ENCODE data around the gene TNFRSF18.

The TNFRSF18 gene

DNA sequence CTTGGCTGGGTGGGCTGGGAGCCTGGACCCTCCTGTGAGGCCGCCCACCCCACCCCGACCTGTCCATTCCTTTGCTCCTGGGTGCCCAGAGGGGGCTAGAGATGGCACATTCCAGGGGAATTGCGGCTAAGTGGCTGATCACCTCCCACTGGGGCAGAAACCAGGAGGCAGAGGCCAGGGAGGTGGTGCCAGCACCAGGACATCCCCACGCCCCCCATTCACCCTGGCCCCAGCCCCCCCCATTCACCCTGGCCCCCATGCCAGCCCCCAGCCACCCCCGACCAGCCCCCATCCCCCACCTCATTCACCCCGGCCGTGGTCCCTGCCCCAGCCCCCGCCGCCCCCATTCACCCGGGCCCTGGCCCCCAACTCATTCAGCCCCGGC, 33.9 kb upstream of the TNFRSF18 start:
- no peak for DNase-seq

DNA sequence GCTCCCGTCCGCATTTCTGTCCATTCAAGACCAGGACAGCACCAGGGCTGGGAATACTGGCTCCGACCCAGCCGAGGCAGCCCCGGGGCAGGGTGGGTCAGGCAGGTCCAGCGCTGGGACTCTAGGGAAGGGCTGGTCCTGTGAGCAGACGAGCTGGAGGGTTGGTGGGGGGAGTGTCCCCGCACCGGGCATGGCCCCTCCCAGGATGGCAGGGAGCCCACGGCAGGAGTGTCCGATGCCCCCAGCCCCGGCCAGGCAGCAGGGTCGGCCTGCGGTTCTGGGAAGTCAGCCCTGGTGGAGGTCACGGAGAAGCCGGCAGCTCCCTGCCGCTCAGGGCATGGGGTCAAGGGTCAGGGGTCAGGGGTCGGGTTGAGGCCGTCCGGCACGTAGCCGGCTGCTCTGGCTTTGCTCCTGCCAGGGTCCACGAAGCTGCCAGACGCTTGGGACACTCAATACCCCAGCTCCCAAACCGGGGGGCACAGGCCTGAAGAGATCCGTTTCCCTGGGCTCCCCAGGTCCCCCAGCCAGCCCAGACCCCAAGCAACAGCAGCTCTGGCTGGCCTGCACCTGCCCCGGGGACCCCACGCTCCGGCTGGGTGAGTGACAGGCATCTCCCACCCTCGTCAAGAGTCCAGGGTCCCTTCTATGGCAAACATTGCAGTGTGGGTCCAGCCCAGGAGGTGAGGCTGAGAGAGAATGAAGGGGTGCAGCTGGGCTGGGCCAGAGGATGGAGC, 33.4 kb upstream of the TNFRSF18 start:
- no peak for DNase-seq

DNA sequence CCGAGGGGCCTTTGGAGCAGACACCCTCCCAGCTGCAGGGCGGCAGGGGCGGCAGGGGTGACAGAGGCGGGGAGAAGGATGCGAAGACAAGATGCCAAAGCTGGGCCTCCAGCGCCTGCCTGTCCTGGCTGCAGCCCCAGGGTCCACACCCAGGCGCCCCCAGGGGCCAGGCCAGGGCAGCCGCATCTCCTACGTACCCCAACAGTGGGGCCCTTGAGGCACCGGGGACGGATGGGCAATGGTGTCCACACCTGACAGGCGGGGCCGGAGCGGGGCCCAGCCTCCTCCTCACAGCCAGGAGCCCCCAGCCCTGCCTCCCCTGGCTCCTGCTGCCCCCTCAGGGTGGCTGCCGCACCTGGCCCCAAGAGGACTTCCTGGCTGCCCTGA, 32.8 kb upstream of the TNFRSF18 start:
- no peak for DNase-seq

DNA sequence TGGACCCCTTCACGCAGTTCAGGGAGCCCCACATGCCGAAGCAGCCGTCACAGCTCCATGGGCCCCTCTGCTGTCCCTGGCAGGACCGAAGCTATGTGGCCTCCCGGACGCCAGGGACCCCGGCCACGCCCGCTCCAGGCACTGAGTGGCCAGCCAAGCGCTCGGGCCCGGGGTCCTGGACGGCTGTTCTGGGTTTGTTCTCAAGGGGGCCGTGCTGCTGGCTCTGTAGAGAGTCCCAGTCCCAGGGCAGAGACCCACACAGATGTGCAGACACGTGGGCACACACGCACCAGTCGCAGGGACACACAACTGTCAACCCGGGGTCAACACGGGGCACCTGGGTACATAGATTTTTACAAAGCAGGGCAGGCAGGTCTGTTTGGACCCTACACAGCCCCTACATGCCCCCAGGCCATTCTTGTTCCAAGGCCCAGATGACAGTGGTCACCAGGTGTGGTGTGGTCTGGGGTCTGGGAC, 32.3 kb upstream of the TNFRSF18 start:
- DNase-seq = no peak

DNA sequence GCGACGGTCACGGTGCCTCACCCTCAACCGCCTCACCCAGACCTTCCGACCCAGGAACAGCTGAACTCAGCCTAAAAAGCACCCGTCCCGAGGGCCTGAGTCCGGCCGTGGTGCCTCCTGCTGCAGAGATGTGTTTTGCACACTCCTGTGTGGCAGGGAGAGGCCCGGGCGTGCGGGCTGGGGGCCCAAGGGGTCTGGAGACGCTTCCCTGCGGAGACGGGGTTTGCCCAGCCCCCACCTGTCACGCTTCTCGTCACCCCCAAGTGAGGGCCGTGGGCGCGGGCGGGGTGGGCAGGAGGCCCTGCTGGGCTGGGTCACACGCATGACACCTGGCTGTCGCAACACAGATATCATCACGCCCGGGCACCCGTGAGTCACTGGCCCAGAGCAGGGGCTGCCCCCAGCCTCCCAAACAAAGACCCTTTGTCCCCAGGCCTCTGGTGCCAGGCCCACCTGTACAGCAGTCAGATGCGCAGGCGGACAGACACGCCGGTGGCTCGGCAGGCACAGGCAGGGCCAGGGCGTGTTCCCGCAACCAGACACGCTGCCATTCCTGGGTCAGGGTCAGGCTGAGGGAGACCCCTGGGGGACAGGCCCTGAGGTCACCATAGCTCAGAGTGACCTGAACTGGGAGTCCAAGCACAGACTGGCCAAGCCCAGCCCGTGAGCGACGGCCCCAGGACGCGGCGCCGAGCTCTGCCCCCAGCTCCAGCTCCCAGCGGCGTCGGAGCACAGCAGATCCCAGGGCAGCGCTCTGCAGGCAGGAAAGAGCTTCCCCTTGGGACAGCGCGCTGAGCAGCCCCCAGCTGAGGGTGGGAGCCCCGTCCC, 31.7 kb upstream of the TNFRSF18 start:
- no peak for DNase-seq

DNA sequence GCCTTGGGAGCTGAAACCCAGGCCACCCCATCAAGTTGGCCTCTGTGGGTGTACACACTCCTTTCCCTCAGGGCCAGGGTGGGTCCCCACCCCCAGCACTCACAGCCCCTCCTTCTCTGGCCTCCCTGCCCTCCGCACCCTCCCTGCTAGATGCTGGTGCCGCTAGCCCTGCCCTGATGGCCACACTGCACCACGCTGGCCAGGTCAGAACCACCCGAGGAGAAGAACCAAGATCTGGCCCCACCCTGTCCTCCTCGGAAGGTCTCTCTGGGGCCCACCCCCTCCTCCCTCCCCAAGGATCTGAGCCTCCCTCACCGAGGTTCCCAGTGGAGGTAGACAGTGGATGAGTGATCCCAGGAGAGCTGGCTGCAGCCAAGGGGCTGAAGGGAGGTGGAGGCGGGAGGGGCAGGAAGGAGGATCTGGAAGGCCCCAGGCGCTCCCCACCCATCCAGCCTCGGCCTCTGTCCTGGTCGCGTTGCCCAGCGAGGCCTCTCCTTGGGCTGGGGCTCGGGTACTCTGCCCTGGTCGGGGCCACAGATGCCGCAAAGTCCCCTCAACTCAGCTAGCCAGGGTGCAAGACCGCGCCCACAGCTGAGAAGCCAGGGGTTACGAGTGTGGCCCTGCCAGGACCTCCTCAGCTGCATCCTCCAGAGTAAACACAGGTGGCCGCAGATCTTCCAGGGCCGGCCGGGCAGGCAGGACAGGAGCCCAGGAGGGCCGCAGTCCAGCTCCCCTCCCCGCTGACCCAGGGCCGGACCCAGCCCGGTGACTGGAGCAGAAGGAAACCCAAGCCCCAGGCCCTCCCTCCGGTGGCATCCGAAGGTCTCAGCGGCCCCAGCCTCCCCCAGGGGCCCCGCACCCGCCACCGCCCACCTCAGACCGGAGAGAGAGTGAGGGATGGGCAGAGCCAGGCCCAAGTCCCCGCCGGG, 30.8 kb upstream of the TNFRSF18 start:
- DNase-seq = no peak

DNA sequence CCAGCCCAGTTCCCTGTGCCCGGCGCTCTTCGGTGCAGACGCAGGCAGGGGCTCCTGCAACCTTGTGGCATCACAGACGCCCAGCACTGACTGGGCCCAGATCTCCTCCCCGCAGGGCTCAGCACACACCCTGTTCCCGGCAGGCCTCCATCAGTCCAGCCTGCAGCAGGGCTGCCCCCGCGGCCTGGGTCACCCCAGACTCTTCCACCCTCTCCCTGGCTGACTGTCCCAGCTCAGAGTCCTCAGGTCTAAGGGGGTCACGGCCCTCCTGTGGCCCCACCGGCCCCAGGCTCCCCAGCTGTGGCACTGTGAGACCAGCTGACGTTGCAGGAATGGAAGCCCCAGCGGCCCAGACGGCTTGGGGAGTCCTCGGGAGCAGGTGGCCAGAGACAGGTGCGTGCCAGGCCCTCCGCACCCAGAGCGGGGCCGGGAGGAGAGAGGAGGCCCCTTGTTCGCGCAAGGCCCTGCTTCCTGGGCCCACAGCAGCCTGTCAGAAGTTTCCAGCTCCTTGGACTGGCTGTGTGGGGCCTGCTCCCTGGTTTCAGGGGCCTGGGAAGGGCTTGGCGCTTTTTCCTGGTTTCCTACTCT, 29.9 kb upstream of the TNFRSF18 start:
- DNase-seq = no peak

DNA sequence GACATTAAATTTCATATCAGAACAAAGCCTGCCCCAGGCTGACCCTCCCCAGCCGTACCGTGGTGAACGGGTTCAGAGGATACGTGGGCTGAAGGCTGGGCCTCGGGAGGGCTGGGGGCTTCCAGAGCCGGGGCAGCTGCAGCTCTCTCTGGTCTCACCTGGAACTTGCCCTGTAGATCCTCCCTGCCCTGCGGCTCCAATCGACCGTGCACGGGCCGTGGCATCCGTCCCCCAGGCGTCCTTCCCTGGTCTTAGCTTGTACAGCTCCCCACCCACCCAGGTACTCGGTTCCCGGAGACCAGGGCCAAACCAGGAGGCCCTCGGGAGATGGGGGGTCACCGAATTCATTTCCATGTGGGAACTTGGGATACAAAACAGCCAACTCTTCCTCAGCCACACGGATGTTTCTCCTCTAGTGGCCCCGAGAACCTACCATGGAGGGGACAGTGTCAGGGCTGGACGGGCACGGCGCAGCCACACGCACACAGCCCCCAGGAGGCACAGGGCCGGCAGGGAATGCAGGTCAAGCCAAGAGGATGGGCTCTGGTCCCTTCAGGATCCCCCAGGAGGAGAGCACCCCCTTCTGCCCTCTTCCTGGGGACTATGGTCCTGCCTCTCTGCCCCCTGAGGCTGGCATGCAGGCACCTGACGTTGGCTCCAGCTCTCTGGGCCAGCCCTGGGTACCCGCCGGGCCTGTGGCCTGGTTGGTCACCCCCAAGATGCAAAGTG, 28.8 kb upstream of the TNFRSF18 start:
- no peak for DNase-seq

DNA sequence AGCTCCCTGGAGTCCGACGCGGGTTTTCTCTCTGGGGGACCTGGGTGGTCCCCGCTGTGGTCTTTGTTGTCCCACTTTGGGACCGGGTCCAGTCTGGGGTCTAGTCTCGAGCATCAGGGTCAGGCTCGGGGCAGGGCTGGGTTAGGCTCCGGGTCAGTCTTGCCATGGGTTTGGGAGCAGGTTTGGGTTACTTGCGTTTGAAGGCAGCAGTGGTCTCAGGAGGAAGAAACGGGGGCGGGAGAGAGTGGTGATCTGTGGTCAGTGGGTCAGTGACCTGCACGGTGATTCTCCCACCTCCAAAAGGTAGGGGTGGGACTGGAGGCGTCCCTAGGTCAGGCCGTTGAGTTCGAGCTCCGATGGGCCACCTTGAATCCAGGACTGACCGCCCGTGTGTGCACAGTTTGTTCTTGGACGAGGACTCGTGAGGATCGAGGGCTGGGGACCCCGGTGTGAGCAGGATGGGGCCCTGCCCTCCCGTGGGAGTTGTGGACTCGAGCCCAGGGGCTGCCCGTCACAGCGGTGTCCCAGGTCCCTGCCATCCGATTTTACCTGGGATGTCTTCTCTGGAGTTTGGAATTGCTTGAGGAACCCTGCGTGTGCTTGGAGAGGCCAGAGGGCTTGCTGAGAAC, 27.9 kb upstream of the TNFRSF18 start:
- DNase-seq = no peak

DNA sequence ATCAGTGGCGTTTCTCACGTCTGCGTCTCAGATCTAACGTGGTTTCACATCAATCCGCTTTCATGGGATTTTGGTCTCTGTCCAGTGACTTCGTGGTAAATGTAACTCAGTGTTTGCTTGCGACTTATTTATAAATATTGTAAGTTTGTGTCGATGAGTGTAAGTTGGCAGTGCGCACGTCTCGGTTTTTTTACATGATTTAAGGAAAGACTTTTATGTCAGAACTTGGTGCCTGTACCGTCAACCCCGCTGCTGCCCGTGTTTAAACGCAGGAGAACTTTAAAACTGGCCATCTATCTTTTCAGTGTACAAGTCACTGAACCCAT, 27.1 kb upstream of the TNFRSF18 start:
- DNase-seq = no peak

DNA sequence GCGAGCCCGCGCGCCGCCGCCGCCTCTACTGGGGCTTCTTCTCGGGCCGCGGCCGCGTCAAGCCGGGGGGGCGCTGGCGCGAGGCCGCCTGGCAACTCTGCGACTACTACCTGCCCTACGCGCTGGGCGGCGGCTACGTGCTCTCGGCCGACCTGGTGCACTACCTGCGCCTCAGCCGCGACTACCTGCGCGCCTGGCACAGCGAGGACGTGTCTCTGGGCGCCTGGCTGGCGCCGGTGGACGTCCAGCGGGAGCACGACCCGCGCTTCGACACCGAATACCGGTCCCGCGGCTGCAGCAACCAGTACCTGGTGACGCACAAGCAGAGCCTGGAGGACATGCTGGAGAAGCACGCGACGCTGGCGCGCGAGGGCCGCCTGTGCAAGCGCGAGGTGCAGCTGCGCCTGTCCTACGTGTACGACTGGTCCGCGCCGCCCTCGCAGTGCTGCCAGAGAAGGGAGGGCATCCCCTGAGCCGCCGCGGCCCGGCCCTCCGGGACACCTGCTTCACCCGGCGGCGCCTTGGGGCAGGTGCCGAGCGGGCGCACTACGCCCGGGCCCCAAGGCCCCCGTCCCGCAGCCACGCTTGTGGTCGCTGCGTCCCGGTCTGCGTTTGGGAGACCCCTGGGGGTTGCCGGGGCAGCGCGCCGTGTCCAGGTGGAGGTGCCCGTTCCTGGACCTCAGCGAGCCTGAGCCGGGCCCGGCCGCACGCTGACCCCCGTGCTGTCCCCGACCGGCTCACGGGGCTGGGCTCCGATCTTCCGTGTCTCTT, 26.6 kb upstream of the TNFRSF18 start:
- DNase-seq = peak in 1 of 2 donors; percentile 22

DNA sequence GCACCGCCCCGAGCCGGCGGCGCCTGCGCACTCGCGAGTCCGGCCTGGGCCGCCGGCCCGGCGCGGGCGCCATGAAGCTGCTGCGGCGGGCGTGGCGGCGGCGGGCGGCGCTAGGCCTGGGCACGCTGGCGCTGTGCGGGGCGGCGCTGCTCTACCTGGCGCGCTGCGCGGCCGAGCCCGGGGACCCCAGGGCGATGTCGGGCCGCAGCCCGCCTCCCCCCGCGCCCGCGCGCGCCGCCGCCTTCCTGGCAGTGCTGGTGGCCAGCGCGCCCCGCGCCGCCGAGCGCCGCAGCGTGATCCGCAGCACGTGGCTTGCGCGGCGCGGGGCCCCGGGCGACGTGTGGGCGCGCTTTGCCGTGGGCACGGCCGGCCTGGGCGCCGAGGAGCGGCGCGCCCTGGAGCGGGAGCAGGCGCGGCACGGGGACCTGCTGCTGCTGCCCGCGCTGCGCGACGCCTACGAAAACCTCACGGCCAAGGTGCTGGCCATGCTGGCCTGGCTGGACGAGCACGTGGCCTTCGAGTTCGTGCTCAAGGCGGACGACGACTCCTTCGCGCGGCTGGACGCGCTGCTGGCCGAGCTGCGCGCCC, 25.9 kb upstream of the TNFRSF18 start, which contains the start of gene B3GALT6:
B3GALT6 (plus strand) TSS at position 30 of the 588 bp plus-strand sequence; CDS start at position 72, 42 bp downstream.
- DNase-seq = peak in 1 of 2 donors; percentile 49

DNA sequence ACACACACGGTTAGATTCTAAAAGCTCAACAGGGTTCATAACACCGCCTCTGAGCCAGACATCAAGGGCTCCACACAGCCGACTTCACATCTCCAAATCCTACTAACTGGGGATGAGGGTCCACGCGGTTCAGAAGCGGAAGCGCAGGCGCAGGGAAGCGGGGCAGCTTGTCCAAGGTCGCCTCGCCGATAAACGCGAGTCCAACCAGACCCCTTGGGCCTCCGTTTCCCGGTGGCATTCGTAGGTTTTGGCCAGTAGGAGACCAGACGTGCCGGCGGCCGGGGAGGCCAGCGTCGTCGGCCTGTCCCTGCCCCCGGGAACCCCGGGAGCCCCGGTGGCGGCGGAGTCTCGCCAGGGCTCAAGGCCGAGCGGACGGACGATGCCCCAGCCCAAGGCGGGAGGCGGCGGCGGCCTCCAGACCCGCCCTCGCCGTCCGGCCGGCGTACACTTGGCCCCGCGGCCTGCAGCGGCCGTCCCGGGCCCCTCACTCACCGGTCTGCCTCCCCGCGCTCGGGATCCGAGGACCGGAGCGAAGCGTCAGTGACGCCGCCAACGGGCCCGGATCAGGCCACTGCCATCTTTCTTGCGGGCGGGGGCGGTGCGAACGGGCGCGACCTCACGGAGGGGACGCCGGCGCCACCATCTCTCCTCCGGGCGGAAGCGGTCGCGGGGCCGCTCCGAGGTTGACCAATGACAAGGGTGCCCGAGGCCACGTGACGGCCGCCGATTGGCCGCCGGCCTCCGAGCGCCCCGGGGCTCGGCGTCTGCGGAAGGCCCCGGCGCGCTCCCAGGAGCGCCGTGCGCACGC, 25.2 kb upstream of the TNFRSF18 start, which contains the start of gene SDF4:
SDF4 (minus strand) TSS at position 602 of the 808 bp plus-strand sequence. CDS start 3,229 bp downstream, outside the sequence.
- DNase-seq = peak; percentile 95 to 97

DNA sequence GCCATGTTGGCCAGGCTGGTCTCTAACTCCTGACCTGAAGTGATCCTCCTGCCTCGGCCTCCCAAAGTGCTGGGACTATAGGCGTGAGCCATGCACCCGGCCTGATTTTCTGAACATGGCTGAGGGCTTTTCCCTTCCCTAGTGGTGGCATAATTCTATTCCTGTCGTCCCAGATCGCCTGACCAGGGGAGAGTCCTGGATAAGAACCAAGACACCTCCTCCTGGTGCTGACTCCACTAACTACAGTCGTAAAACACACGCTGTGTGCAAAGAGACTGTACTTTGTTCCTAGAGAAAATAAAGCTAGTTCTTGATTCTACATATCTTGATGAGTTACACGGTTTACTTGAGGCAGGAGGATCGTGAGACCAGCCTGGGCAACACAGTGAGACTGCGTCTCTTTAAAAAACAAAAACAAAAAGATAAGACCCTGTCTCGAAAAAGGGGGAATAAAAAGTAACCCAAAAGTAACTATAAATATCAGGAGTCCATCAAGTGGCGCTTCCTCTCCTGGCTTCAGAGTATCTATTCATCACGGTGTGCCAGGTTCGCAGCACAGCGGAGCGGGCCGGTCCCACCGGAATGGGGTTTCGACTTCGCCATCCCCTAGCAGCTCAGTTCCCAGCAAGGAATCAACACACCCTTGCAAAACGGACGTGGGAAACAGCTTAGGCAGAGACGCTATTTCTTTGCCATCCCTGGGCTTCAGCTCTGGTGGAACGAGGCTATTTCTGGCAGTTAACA, 24.4 kb upstream of the TNFRSF18 start:
- no peak for DNase-seq

DNA sequence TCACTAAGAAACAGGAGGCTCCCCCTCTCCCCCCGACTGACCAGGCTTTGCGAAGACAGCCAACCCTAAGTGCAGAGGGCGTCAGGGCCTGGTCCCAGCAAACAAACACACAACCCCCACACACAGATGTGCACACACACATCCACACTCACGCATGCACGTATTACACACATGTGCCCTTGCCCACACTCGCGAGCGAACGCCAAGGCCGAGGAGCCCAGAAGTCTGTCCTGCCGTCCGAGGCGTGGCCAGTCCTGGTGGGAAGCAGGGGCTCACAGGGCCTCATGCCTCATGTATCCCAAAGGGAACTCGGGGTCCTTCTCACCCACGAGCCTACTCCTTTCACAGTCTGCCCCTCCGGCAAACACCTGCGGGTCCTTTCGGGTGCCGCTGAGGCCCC, 23.4 kb upstream of the TNFRSF18 start:
- DNase-seq = no peak

DNA sequence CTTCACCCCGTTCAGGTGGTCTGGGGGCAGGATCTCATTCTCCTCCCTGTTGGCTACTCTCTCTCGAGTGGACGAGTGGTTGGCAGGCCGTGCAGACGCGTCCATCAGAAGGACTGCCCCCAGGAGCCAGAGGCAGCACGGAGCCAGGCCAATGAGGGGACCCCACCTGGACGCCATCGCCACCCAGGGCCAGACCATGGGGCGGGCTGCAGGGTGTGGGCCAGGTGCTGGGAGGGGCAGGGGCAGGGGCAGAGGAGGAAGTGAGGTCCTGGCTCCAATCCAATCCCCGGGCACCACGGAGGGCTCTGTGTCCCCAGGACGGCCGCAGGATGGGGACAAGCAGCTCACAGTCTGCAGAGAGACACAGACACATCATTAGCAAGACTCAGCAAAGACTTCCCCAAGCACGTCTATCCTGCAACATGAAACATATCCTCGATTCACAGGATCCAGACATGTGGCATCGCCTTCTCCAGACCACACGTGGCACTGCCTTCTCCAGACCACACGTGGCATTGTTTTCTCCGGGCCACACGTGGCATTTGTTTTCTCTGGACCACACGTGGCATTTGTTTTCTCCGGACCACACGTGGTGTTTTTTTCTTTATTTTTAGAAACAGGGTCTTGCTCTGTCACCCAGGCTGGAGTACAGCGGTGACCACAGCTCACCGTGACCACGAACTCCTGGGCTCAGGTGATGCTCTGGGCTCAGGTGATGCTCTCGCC, 22.4 kb upstream of the TNFRSF18 start:
- no peak for DNase-seq

DNA sequence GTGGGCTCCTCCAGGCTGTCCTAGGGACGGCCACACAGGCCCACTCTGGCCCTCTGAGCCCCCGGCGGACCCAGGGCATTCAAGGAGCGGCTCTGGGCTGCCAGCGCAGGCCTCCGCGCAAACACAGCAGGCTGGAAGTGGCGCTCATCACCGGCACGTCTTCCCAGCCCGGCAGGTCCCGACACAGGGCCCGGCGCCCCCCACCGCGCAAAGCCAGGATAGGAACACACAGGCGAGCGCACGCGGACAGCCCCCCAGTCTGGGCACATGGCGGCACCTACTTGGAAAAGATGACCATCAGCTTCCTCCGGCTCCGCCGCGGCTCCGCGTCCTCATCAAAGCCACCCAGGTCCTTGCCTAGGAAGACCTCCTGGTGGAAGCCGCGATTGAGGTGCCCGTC, 21.8 kb upstream of the TNFRSF18 start:
- DNase-seq = no peak

DNA sequence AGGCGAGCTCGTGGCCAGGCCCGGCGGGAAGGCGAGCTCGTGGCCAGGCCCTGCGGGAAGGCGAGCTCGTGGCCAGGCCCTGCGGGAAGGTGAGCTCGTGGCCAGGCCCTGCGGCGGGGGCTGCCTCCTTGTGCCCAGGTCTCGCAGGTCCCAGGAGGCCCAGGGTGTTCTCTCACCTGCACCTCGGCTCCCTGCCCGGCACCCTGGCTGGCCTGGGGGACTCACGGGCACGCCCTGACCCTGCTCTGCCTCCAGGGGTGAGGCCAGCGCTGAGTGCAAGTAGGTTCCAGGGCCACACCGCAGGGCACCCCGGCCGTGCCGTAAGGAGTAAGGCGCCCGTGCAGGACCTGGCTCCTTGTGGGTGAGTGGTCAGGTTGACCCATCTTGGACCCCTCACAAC, 21.0 kb upstream of the TNFRSF18 start:
- DNase-seq = no peak
